OCI-LY1 (cell line): ENCODE measurements around the gene TOP1.

Experiments used
- CTCF ChIP-seq: fragments of 200-600 bp; sonication (generic), shearing (Covaris generic); IDR thresholded peaks from 2 replicates; pipeline ENCODE4 v1.5.1; 2017; ENCODE audit warnings: mild to moderate bottlenecking, antibody characterized with exemption, low read length, moderate library complexity, mixed read lengths
- EZH2 ChIP-seq: fragments of 200-600 bp; sonication (generic), shearing (Covaris generic); IDR thresholded peaks from 2 replicates; pipeline ENCODE4 v1.8.0; 2017; ENCODE audit warnings: borderline replicate concordance, mixed run types, mild to moderate bottlenecking, antibody characterized with exemption, low read length, moderate library complexity, mixed read lengths

- TF ChIP-seq CTCF (no peak), EZH2 (no peak)
Measured at GRCh38 chr20:41125530-41126457, 97.2 kb downstream of the TOP1 start.
